H1 (cell line): Measurements from ENCODE around the gene WDR91. TPM values are rescaled to one million over a fixed set of nuclear protein-coding genes. Genes with fewer than 3 reads are reported as not detected.

ENCODE experiments used
- CTCF ChIA-PET: fragments of 300-600 bp; sonication (Branson Sonifier 250); formaldehyde crosslinking; loops from one replicate; lab custom pipeline; 2021; ENCODE audit not compliant: partially characterized antibody; lab: Charles Lee
- POLR2A ChIA-PET: fragments of 300-600 bp; sonication (Branson Sonifier 250); formaldehyde crosslinking; loops from one replicate; lab custom pipeline; 2021; ENCODE audit warnings: inconsistent platforms; ENCODE audit not compliant: partially characterized antibody; lab: Charles Lee
- DNase-seq, 2 experiments: peaks; one replicate each; pipeline versions ENCODE4 v3.0.0 to v3.0.0-alpha.2; 2010 to 2022; ENCODE audit warnings: low spot score in 2 of 2, low read depth in 1 of 2, mixed read lengths in 1 of 2
- FAIRE-seq: peaks from 2 replicates; lab custom pipeline; 2011; peaks lifted over from hg19 to GRCh38; lab: Jason Lieb, UNC
- H2AFZ ChIP-seq: 2 replicates; pipeline ENCODE4 v1.8.1; 2012; ENCODE audit warnings: low read length, inconsistent platforms
- H2AK5ac ChIP-seq: 2 replicates; pipeline ENCODE4 v1.6.1; 2013; ENCODE audit warnings: low read depth, low read length
- H2BK120ac ChIP-seq: replicated peaks from 2 replicates; pipeline ENCODE3; 2013; ENCODE audit warnings: low read depth, low read length, inconsistent platforms
- H2BK12ac ChIP-seq: 2 replicates; pipeline ENCODE4 v1.6.1; 2013; ENCODE audit warnings: low read depth, low read length
- H2BK15ac ChIP-seq: 2 replicates; pipeline ENCODE4 v1.6.1; 2013; ENCODE audit warnings: low read length
- H2BK20ac ChIP-seq: 2 replicates; pipeline ENCODE4 v1.6.1; 2013; ENCODE audit warnings: low read length
- H2BK5ac ChIP-seq: 2 replicates; pipeline ENCODE4 v1.6.1; 2013; ENCODE audit warnings: low read depth, low read length
- H3K14ac ChIP-seq: 2 replicates; pipeline ENCODE4 v1.6.1; 2013; ENCODE audit warnings: inconsistent platforms; ENCODE audit not compliant: insufficient read length
- H3K18ac ChIP-seq: 2 replicates; pipeline ENCODE4 v1.6.1; 2013; ENCODE audit warnings: low read length; ENCODE audit errors: extremely low read depth
- H3K23ac ChIP-seq: 2 replicates; pipeline ENCODE4 v1.6.1; 2013; ENCODE audit warnings: inconsistent platforms; ENCODE audit not compliant: insufficient read length
- H3K23me2 ChIP-seq: 2 replicates; pipeline ENCODE4 v1.6.1; 2013; ENCODE audit warnings: low read depth, low read length
- H3K27ac ChIP-seq: 2 replicates; pipeline ENCODE4 v1.6.1; 2011; ENCODE audit warnings: low read depth, low read length, inconsistent platforms
- H3K27me3 ChIP-seq, 4 experiments: replicated peaks in 1 of 4; 1 replicate in 1 of 4; 2 replicates in 3 of 4; pipeline versions ENCODE4 v1.6.1 to v1.8.1; 2011 to 2013; ENCODE audit warnings: low read length in 3 of 4, mild to moderate bottlenecking in 3 of 4, inconsistent platforms in 2 of 4, mixed read lengths in 2 of 4, moderate library complexity in 1 of 4; ENCODE audit not compliant: control insufficient read depth in 3 of 4, insufficient read depth in 3 of 4; ENCODE audit errors: extremely low read depth in 1 of 4
- H3K36me3 ChIP-seq, 4 experiments: 2 replicates each; pipeline versions ENCODE4 v1.6.1 to v1.8.1; 2011 to 2013; ENCODE audit warnings: mild to moderate bottlenecking in 4 of 4, low read length in 3 of 4, moderate library complexity in 2 of 4, control low read depth in 1 of 4, inconsistent platforms in 1 of 4; ENCODE audit not compliant: insufficient read depth in 4 of 4, control insufficient read depth in 2 of 4
- H3K4ac ChIP-seq: replicated peaks from 2 replicates; pipeline ENCODE3; 2013; ENCODE audit warnings: low read length, low read depth, mixed read lengths, inconsistent platforms; ENCODE audit not compliant: insufficient read length
- H3K4me1 ChIP-seq, 4 experiments: replicated peaks in 1 of 4; 1 replicate in 1 of 4; 2 replicates in 3 of 4; pipeline versions ENCODE4 v1.6.1 to v1.8.1; 2011 to 2013; ENCODE audit warnings: low read length in 3 of 4, inconsistent platforms in 2 of 4, mixed read lengths in 1 of 4; ENCODE audit not compliant: insufficient read depth in 4 of 4, control insufficient read depth in 3 of 4
- H3K4me2 ChIP-seq, 2 experiments: 2 replicates each; pipeline versions ENCODE4 v1.6.1 to v1.8.1; 2011 to 2013; ENCODE audit warnings: low read depth in 2 of 2, low read length in 2 of 2, control low read depth in 1 of 2, inconsistent platforms in 1 of 2, mild to moderate bottlenecking in 1 of 2; ENCODE audit not compliant: insufficient read depth in 1 of 2
- H3K4me3 ChIP-seq, 4 experiments: fragments of 200-600, 300-600 bp in 1 of 4; sonication (generic), shearing (Covaris generic), sonication (Bioruptor Twin) in 1 of 4; 2 replicates each; pipeline versions ENCODE4 v1.5.1 to v1.8.1; 2011 to 2016; ENCODE audit warnings: low read length in 4 of 4, low read depth in 3 of 4, control low read depth in 2 of 4, inconsistent platforms in 2 of 4, mild to moderate bottlenecking in 2 of 4, mixed read lengths in 1 of 4, moderate library complexity in 1 of 4; ENCODE audit not compliant: insufficient read depth in 2 of 4; ENCODE audit errors: extremely low read depth in 1 of 4
- H3K56ac ChIP-seq: replicated peaks from 2 replicates; pipeline ENCODE3; 2013; ENCODE audit warnings: low read depth, mild to moderate bottlenecking, mixed read lengths, low read length, inconsistent platforms; ENCODE audit not compliant: insufficient read length
- H3K79me1 ChIP-seq: 2 replicates; pipeline ENCODE4 v1.6.1; 2013; ENCODE audit warnings: low read depth, low read length, control low read depth
- H3K79me2 ChIP-seq, 2 experiments: 2 replicates each; pipeline versions ENCODE4 v1.6.1 to v1.8.1; 2012 to 2013; ENCODE audit warnings: low read length in 2 of 2, mild to moderate bottlenecking in 2 of 2, inconsistent platforms in 1 of 2; ENCODE audit not compliant: insufficient read depth in 2 of 2, control insufficient read depth in 1 of 2
- H3K9ac ChIP-seq, 4 experiments: replicated peaks in 1 of 4; 1 replicate in 1 of 4; 2 replicates in 3 of 4; pipeline versions ENCODE4 v1.6.1 to v1.8.1; 2011 to 2013; ENCODE audit warnings: low read depth in 3 of 4, low read length in 3 of 4, control low read depth in 2 of 4, mild to moderate bottlenecking in 2 of 4, moderate library complexity in 2 of 4, inconsistent platforms in 1 of 4; ENCODE audit errors: extremely low read depth in 1 of 4
- H3K9me3 ChIP-seq, 2 experiments: 2 replicates each; pipeline versions ENCODE4 v1.6.1 to v1.8.1; 2012 to 2013; ENCODE audit warnings: mild to moderate bottlenecking in 2 of 2, moderate library complexity in 2 of 2, control low read depth in 1 of 2, inconsistent platforms in 1 of 2, low read depth in 1 of 2, low read length in 1 of 2, mixed read lengths in 1 of 2; ENCODE audit not compliant: insufficient read depth in 2 of 2
- H4K20me1 ChIP-seq, 2 experiments: replicated peaks in 1 of 2; 2 replicates each; pipeline versions ENCODE3 to v1.8.1; 2011 to 2013; ENCODE audit warnings: inconsistent platforms in 2 of 2, low read length in 2 of 2, mild to moderate bottlenecking in 1 of 2; ENCODE audit not compliant: insufficient read depth in 2 of 2, control insufficient read depth in 1 of 2
- H4K5ac ChIP-seq: 2 replicates; pipeline ENCODE4 v1.6.1; 2013; ENCODE audit warnings: low read length, low read depth, mixed read lengths, inconsistent platforms; ENCODE audit not compliant: insufficient read length
- H4K8ac ChIP-seq: 2 replicates; pipeline ENCODE4 v1.8.0; 2013; ENCODE audit warnings: mild to moderate bottlenecking, moderate library complexity, low read length, inconsistent platforms; ENCODE audit not compliant: insufficient read depth; ENCODE audit errors: extremely low read depth
- H4K91ac ChIP-seq: replicated peaks from 2 replicates; pipeline ENCODE3; 2013; ENCODE audit warnings: low read length, mixed read lengths, inconsistent platforms; ENCODE audit not compliant: insufficient read length
- HDAC2 ChIP-seq, 2 experiments: fragments of 300-600 bp in 1 of 2; sonication (generic) in 1 of 2; IDR thresholded peaks; 2 replicates each; pipeline ENCODE4 v1.6.1; 2011 to 2012; ENCODE audit warnings: low read depth in 2 of 2, low read length in 2 of 2, mild to moderate bottlenecking in 2 of 2, moderate library complexity in 2 of 2, borderline replicate concordance in 1 of 2, inconsistent platforms in 1 of 2
- JUND ChIP-seq: IDR thresholded peaks from 2 replicates; pipeline ENCODE4 v1.6.1; 2011; ENCODE audit warnings: mild to moderate bottlenecking, improper control_type of control experiment, low read length
- RFX5 ChIP-seq: IDR thresholded peaks from 2 replicates; pipeline ENCODE4 v1.6.1; 2011; ENCODE audit warnings: low read depth, low read length, improper control_type of control experiment, borderline replicate concordance
- RNF2 ChIP-seq: fragments of 200-900, 300-1000 bp; sonication (generic); IDR thresholded peaks from 2 replicates; pipeline ENCODE4 v1.7.1; 2016; ENCODE audit warnings: borderline replicate concordance, low read depth, mild to moderate bottlenecking, antibody characterized with exemption, low read length; ENCODE audit not compliant: poor library complexity, severe bottlenecking; ENCODE audit errors: missing control alignments
- SAP30 ChIP-seq: fragments of 300-600 bp; sonication (generic); IDR thresholded peaks from 2 replicates; pipeline ENCODE4 v1.7.1; 2012; ENCODE audit warnings: low read length, moderate library complexity, mild to moderate bottlenecking, inconsistent platforms; ENCODE audit not compliant: insufficient read depth, insufficient replicate concordance
- SP2 ChIP-seq: IDR thresholded peaks from 2 replicates; pipeline ENCODE4 v1.6.1; 2012; ENCODE audit warnings: mild to moderate bottlenecking, low read length, inconsistent platforms
- SUZ12 ChIP-seq: fragments of 200-600 bp; sonication (generic); IDR thresholded peaks from 2 replicates; pipeline ENCODE4 v1.6.1; 2012; ENCODE audit warnings: mild to moderate bottlenecking, inconsistent platforms, low read length, moderate library complexity, mixed read lengths
- TBP ChIP-seq: IDR thresholded peaks from 2 replicates; pipeline ENCODE4 v1.6.1; 2011; ENCODE audit warnings: low read depth, low read length, improper control_type of control experiment
- USF2 ChIP-seq: IDR thresholded peaks from 2 replicates; pipeline ENCODE4 v1.6.1; 2011; ENCODE audit warnings: low read length, improper control_type of control experiment
- ZNF274 ChIP-seq: IDR thresholded peaks from 2 replicates; pipeline ENCODE4 v1.7.0; 2012; ENCODE audit warnings: low read length, borderline replicate concordance; ENCODE audit errors: extremely low read depth
- WGBS, 2 experiments: shearing (Covaris generic) in 1 of 2; methylation state at CpG; one replicate each; pipeline versions ENCODE4 v1.1.6 to v1.1.7; 2013 to 2015; ENCODE audit warnings: low lambda C conversion rate in 2 of 2, mixed read lengths in 2 of 2, inconsistent platforms in 1 of 2, low coverage in 1 of 2, missing lambda C conversion rate in 1 of 2; ENCODE audit not compliant: insufficient replicate concordance in 2 of 2, insufficient coverage in 1 of 2, insufficient read length in 1 of 2; ENCODE audit errors: extremely low coverage in 1 of 2, missing lambda C conversion rate in 1 of 2; 5-methylcytosine and 5-hydroxymethylcytosine counted together
- polyA plus RNA-seq, 7 experiments: library from polyadenylated mRNA; depleted of rRNA in 3 of 7; stranded (reverse) in 5 of 7; unstranded in 2 of 7; fragments of >200 nt in 5 of 7; fragments of 200-250 nt in 2 of 7; gene quantifications; 1 replicate in 5 of 7; 2 replicates in 1 of 7; 4 replicates in 1 of 7; pipeline versions ENCODE4 v1.2.1 to v1.2.3, GENCODE V29; 2011 to 2013; ENCODE audit warnings: missing spikeins in 2 of 7, mixed read lengths in 2 of 7
- total RNA-seq: library from RNA; stranded (reverse); fragmentation: NEBNext Ultra II Directional; extraction: Animal tissue kit (Norgen Biotek cat#: 25700); gene quantifications from 2 replicates; pipeline ENCODE4 v1.2.1, GENCODE V29; 2021
- TF ChIP-seq, protein P1 (sequence below): IDR thresholded peaks from 2 replicates; pipeline ENCODE4 v1.6.1; 2012; ENCODE audit warnings: low read length, inconsistent platforms

WDR91 gene
- total and polyA plus RNA-seq, 2 of the 8 experiments (the other 6 are each of a cell fraction or from before 2014, with no cell fraction given) = 8.2 to 14.7 TPM

GRCh38 chr7:135152442-135152841, 58.9 kb downstream of the WDR91 start:
- no peak overlapping the region for H2BK15ac ChIP-seq
- no peak overlapping the region for H2BK120ac ChIP-seq
- H3K79me1 ChIP-seq = no peaks in the 10 kb centered on the region
- H4K91ac ChIP-seq = no peak overlapping the region
- no peak for DNase-seq
- no peak overlapping the region for H3K4me2 ChIP-seq
- no peak overlapping the region for H3K18ac ChIP-seq
- H3K79me2 ChIP-seq = no peaks in the 10 kb centered on the region
- H3K9me3 ChIP-seq = peaks cover 13 to 14% of the 10 kb centered on the region in 2 experiments; a peak in 3 of 4 replicates
- H2BK5ac ChIP-seq = no peak overlapping the region
- H3K23me2 ChIP-seq = no peaks in the 10 kb centered on the region
- no peaks in the 10 kb centered on the region for H3K27me3 ChIP-seq
- H2AFZ ChIP-seq = no peak overlapping the region
- no peak overlapping the region for H4K8ac ChIP-seq
- no peak overlapping the region for H3K27ac ChIP-seq
- no peaks in the 10 kb centered on the region for H4K20me1 ChIP-seq
- no peak overlapping the region for H2BK20ac ChIP-seq
- H3K9ac ChIP-seq = no peak overlapping the region
- WGBS, 2 experiments = 88% methylated on average over 1 of the region's 1 CpG; no CpG with 5 or more reads in 1 of the 2 experiments
- no peaks in the 10 kb centered on the region for H3K36me3 ChIP-seq
- no peak for FAIRE-seq
- no peak overlapping the region for H4K5ac ChIP-seq
- ChIA-PET CTCF (no interaction called here), POLR2A (no interaction called here)
- H3K4me3 ChIP-seq = no peak overlapping the region
- H2BK12ac ChIP-seq = no peak overlapping the region
- no peak overlapping the region for H3K4ac ChIP-seq
- no peaks in the 10 kb centered on the region for H3K4me1 ChIP-seq
- no peak overlapping the region for H3K14ac ChIP-seq
- no peak overlapping the region for H3K56ac ChIP-seq
- H2AK5ac ChIP-seq = no peak overlapping the region
- no peak overlapping the region for H3K23ac ChIP-seq
- TF ChIP-seq SAP30 (no peak), HDAC2 (IDR thresholded peaks at IDR 0.05; ENCODE audit: borderline replicate concordance in 1 of 2, low read depth in 2 of 2, low read length in 2 of 2) (no peak), SUZ12 (no peak), SP2 (no peak), RFX5 (no peak), JUND (no peak), ZNF274 (no peak), RNF2 (no peak), USF2 (no peak), TBP (no peak)
- TF ChIP-seq, protein P1, sequence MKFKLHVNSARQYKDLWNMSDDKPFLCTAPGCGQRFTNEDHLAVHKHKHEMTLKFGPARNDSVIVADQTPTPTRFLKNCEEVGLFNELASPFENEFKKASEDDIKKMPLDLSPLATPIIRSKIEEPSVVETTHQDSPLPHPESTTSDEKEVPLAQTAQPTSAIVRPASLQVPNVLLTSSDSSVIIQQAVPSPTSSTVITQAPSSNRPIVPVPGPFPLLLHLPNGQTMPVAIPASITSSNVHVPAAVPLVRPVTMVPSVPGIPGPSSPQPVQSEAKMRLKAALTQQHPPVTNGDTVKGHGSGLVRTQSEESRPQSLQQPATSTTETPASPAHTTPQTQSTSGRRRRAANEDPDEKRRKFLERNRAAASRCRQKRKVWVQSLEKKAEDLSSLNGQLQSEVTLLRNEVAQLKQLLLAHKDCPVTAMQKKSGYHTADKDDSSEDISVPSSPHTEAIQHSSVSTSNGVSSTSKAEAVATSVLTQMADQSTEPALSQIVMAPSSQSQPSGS = no peak
